ENCODE data around the gene IFIT2. TPM values are rescaled to one million over a fixed set of nuclear protein-coding genes. Genes with fewer than 3 reads are reported as not detected.
A peak's percentile ranks its signal among the peaks of the same experiment; 100 is the strongest.

IFIT2 gene
- total RNA-seq, 1 donor from 2014 or later = 0.85 TPM

- no peak for TF ChIP-seq CTCF (IDR thresholded peaks at IDR 0.05)
- H3K4me1 ChIP-seq = peaks cover 4 to 16% of the 10 kb centered on the region in 2 donors
Measured at GRCh38 chr10:89304925-89305324, 3.1 kb downstream of the IFIT2 start.

GRCh38 chr10:89305766-89306433 lies 4.1 kb downstream of the IFIT2 start:
- Histone ChIP-seq H3K4me1 (peaks cover 4 to 16% of the 10 kb centered on the region in 2 donors), H3K36me3 (peaks cover 0 to 14% of the 10 kb centered on the region in 2 donors), H3K27ac (no peak overlapping the region), H3K4me3 (no peak overlapping the region), H3K27me3 (no peaks in the 10 kb centered on the region), H3K9me3 (no peaks in the 10 kb centered on the region)
- no peak for TF ChIP-seq CTCF (IDR thresholded peaks at IDR 0.05)
- no peak for DNase-seq (ENCODE audit: low spot score in 2 of 2)
- intact Hi-C loops (cut with DNase I) = no loop called here

More at GRCh38 chr10:89304925-89305324, 3.1 kb downstream of the IFIT2 start:
- no peak overlapping the region for H3K4me3 ChIP-seq
- no peaks in the 10 kb centered on the region for H3K27me3 ChIP-seq
- H3K9me3 ChIP-seq = no peaks in the 10 kb centered on the region
- no peak for DNase-seq (ENCODE audit: low spot score in 2 of 2)
- H3K27ac ChIP-seq = no peak overlapping the region
- H3K36me3 ChIP-seq = peaks cover 0 to 14% of the 10 kb centered on the region in 2 donors
- intact Hi-C loops (cut with DNase I) = no loop called here

- Histone ChIP-seq H3K27ac (no peak overlapping the region), H3K9me3 (no peaks in the 10 kb centered on the region), H3K27me3 (no peaks in the 10 kb centered on the region), H3K4me3 (no peak overlapping the region), H3K36me3 (peaks cover 0 to 14% of the 10 kb centered on the region in 2 donors), H3K4me1 (peaks cover 4 to 16% of the 10 kb centered on the region in 2 donors)
- intact Hi-C loops (cut with DNase I) = no loop called here
- no peak for DNase-seq (ENCODE audit: low spot score in 2 of 2)
- TF ChIP-seq CTCF (IDR thresholded peaks at IDR 0.05) = no peak
Measured at GRCh38 chr10:89306434-89307268, 4.8 kb downstream of the IFIT2 start.

GRCh38 chr10:89307269-89307577 lies 5.4 kb downstream of the IFIT2 start:
- peaks cover 4 to 15% of the 10 kb centered on the region in 2 donors for H3K4me1 ChIP-seq
- no peaks in the 10 kb centered on the region for H3K27me3 ChIP-seq
- no peak for DNase-seq (ENCODE audit: low spot score in 2 of 2)
- H3K9me3 ChIP-seq = no peaks in the 10 kb centered on the region
- intact Hi-C loops (cut with DNase I) = no loop called here
- H3K4me3 ChIP-seq = no peak overlapping the region
- H3K36me3 ChIP-seq = peaks cover 0 to 14% of the 10 kb centered on the region in 2 donors
- H3K27ac ChIP-seq = peak overlapping the region in 1 of 2 donors; percentile 5
- TF ChIP-seq CTCF (IDR thresholded peaks at IDR 0.05) = no peak

- TF ChIP-seq CTCF (IDR thresholded peaks at IDR 0.05) = no peak
- no peak for DNase-seq (ENCODE audit: low spot score in 2 of 2)
- Histone ChIP-seq H3K27me3 (no peaks in the 10 kb centered on the region), H3K36me3 (peaks cover 0 to 14% of the 10 kb centered on the region in 2 donors), H3K4me1 (peaks cover under 1 to 7% of the 10 kb centered on the region in 2 donors), H3K9me3 (no peaks in the 10 kb centered on the region), H3K4me3 (no peak overlapping the region), H3K27ac (no peak overlapping the region)
- intact Hi-C loops (cut with DNase I) = no loop called here
Measured at GRCh38 chr10:89308266-89308665, 6.4 kb downstream of the IFIT2 start.
